ENCODE results near the gene FOXP2. TPM values are rescaled to one million over a fixed set of nuclear protein-coding genes. Genes with fewer than 3 reads are reported as not detected.

The FOXP2 gene
- total and polyA plus RNA-seq, 9 of the 15 experiments (the other 6 are each of a cell fraction or from before 2014, with no cell fraction given) = not detected

DNA sequence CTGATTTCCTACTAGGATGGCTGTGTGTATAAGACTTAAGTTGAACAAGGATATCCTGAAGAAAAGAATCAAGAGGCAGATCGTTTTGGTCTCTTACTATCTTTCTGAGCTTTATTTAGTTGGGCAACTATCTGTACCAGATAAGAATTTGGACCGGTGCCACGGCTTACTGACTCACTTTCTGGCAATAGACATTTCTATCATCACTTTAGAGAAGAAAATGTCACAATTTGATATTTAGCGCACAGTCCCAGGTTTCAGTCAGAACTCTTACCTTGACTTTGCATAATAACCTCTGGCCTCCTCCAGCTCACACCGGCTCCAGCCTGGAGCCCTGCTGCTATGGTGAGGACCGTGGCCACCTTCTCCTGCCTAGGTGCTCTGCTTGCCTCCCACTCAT is 289.1 kb downstream of the FOXP2 start:
- H4K20me1 ChIP-seq (replicated peaks; ENCODE audit: control insufficient read depth, insufficient read depth, low read length) = no peaks in the 10 kb centered on the region
- H3K9ac ChIP-seq (ENCODE audit: insufficient read depth in 1 of 2, low read depth in 2 of 2, low read length in 2 of 2) = no peak overlapping the region
- H3K4me3 ChIP-seq = no peak overlapping the region
- H3K9me1 ChIP-seq (ENCODE audit: control insufficient read depth, insufficient read depth, low read length) = no peaks in the 10 kb centered on the region
- H3K4me1 ChIP-seq (replicated peaks in 1 of 2; ENCODE audit: control insufficient read depth in 2 of 2, insufficient read depth in 2 of 2, low read length in 2 of 2) = no peaks in the 10 kb centered on the region
- no peaks in the 10 kb centered on the region for H3K9me3 ChIP-seq (replicated peaks; ENCODE audit: control insufficient read depth, insufficient read depth, low read depth, low read length)
- BruUV-seq (replicated peaks) = no TSS peak
- WGBS (ENCODE audit: insufficient coverage, low coverage, missing lambda C conversion rate) = 4% methylated on average over 6 of the region's 6 CpGs
- TF ChIP-seq NFYB (IDR thresholded peaks at IDR 0.05; ENCODE audit: extremely low read depth, insufficient read length) = no peak
- TF ChIP-seq HIVEP1 (CRISPR knock-in tag; IDR thresholded peaks at IDR 0.05) = no peak
- TF ChIP-seq ZKSCAN1 (IDR thresholded peaks at IDR 0.05; ENCODE audit: low read depth, low read length) = no peak
- no peak for TF ChIP-seq ZNF174 (CRISPR knock-in tag; IDR thresholded peaks at IDR 0.05)
- TF ChIP-seq, protein P1, sequence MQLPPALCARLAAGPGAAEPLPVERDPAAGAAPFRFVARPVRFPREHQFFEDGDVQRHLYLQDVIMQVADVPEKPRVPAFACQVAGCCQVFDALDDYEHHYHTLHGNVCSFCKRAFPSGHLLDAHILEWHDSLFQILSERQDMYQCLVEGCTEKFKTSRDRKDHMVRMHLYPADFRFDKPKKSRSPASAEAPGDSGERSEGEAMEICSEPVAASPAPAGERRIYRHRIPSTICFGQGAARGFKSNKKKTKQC (CRISPR knock-in tag; IDR thresholded peaks at IDR 0.05) = no peak
- TF ChIP-seq TSC22D4 (tag; IDR thresholded peaks at IDR 0.05) = no peak
- TF ChIP-seq SREBF2 (CRISPR knock-in tag; IDR thresholded peaks at IDR 0.05) = no peak
- no peak for TF ChIP-seq LARP7 (IDR thresholded peaks at IDR 0.05)
- TF ChIP-seq, protein P2, sequence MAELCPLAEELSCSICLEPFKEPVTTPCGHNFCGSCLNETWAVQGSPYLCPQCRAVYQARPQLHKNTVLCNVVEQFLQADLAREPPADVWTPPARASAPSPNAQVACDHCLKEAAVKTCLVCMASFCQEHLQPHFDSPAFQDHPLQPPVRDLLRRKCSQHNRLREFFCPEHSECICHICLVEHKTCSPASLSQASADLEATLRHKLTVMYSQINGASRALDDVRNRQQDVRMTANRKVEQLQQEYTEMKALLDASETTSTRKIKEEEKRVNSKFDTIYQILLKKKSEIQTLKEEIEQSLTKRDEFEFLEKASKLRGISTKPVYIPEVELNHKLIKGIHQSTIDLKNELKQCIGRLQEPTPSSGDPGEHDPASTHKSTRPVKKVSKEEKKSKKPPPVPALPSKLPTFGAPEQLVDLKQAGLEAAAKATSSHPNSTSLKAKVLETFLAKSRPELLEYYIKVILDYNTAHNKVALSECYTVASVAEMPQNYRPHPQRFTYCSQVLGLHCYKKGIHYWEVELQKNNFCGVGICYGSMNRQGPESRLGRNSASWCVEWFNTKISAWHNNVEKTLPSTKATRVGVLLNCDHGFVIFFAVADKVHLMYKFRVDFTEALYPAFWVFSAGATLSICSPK (IDR thresholded peaks at IDR 0.05; ENCODE audit: borderline replicate concordance) = no peak
- no peaks in the 10 kb centered on the region for H3K79me2 ChIP-seq (ENCODE audit: control insufficient read depth, insufficient read depth, low read length)
- H3K27ac ChIP-seq (ENCODE audit: extremely low read depth, low read depth, low read length) = no peak overlapping the region
- no peak overlapping the region for H2AFZ ChIP-seq (ENCODE audit: low read depth, low read length)
- ATAC-seq = no peak
- ChIA-PET CTCF (ENCODE audit: low intra/inter-chr PET ratio) (no interaction called here), POLR2A (no interaction called here)
- no peaks in the 10 kb centered on the region for H3K27me3 ChIP-seq (ENCODE audit: control insufficient read depth in 2 of 2, insufficient read depth in 2 of 2, low read length in 2 of 2)
- no peak overlapping the region for H3K4me2 ChIP-seq (ENCODE audit: insufficient read depth, low read length)
- no peaks in the 10 kb centered on the region for H3K36me3 ChIP-seq (ENCODE audit: control insufficient read depth, insufficient read depth, low read length)
- intact Hi-C loops (cut with micrococcal nuclease) = no loop called here
- in situ Hi-C loops (cut with MboI) = no loop called here
- DNase-seq (ENCODE audit: extremely low read depth in 1 of 4, low spot score in 3 of 4) = no peak
- no peak for FAIRE-seq
